GM04503 (cell line): ENCODE data around the gene ROBO1.
A peak's percentile ranks its signal among the peaks of the same experiment; 100 is the strongest.
"Not testable (repeated sequence)": the region's sequence is repeated elsewhere in the genome, so short reads cannot be mapped to it uniquely, and the experiment has no call there.

Source experiments
- DNase-seq: peaks from one replicate; pipeline ENCODE4 v3.0.0-alpha.2; 2012; ENCODE audit warnings: low read depth

Gene ROBO1

DNA sequence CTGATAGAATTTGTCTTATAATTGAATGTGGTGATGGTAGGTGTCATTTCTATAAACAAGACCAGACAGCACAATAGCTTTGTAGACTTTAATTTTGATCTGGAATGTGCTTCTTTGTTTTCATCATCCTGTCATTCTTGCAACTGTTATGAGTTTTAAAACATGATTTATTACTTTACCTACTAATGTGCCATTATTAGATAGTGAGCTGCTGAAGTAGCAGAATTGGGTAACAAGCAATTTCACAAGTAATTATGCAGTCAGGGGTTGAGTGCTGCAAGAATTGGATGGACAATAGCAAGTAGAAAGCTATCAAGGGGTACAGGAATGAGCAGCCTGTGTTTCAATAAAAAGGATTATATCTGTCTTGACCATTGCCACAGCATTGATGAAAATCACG lies 975.6 kb downstream of the ROBO1 start:
- DNase-seq = no peak

DNA sequence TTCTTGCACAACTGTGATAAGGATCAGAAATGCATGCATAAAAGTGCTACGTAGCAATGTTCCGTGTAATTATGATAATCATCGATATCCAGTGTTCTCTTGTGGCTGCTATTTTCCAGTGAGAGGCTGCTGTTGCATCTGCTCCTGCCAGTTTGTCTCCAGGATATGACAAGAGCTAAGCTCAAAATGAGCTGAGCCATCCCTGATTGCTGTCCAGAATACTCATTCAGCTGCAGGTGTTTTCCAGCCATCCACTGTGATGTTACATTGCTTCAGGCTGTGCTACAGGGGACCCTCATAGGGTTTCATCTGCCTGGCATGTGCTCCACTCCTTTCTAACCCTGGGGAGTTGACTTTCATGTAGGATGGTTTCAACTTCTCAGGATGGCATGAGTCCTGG lies 976.0 kb downstream of the ROBO1 start:
- no peak for DNase-seq

DNA sequence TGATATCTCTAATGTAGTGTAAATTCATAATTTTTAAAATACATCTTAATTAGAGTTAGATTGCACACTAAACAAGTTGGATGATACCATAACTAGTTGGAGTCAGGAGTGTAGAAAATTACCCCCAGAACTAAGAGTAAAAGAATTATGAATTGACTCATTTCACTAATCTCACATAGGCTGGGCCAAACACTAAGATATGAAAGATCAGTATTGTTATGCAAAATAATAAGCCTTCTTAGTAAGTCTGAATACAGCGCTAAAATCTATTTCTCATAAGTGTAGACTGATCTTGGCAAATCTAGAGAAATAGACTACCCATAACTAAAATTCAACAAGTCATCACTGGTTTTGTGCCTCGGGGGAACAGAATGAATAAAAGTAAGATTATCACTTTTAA lies 979.0 kb downstream of the ROBO1 start:
- no peak for DNase-seq

DNA sequence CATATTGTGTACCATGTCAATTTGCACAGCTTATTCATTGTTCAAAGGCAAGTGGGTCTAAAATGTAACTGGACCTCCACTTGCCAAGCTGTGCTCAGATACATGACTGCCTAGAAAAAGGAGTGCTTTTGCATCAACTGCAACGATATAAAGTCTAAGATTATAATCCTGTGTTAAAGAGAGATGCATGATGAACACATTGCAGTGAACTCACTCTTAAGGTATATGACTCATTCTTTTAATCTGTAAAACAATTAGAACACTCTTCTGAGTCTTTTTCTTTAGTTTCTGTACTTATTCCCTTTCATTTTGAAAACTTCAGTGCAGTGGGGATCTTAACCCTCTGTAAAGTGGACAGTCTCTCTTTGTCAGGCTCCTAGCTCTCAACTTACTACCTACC lies 982.8 kb downstream of the ROBO1 start:
- DNase-seq = no peak

DNA sequence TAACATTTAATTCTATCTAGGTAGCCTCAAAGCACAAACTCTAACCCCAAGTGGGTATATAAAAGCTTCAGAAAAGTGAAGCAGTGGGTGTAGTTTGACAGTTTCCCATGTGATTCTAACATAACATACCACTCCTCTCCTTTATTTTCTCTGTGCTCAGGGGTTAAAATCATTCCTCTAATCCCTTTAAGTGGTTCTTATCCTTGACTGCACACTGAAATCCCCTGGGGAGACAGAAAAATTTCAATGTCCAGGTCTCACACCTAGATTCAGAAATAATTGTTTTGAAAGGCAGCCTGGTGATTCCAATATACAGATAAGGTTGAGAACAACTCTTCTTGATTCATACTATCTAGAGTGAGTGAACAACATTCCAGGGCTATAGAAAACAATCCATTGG lies 986.4 kb downstream of the ROBO1 start:
- no peak for DNase-seq

DNA sequence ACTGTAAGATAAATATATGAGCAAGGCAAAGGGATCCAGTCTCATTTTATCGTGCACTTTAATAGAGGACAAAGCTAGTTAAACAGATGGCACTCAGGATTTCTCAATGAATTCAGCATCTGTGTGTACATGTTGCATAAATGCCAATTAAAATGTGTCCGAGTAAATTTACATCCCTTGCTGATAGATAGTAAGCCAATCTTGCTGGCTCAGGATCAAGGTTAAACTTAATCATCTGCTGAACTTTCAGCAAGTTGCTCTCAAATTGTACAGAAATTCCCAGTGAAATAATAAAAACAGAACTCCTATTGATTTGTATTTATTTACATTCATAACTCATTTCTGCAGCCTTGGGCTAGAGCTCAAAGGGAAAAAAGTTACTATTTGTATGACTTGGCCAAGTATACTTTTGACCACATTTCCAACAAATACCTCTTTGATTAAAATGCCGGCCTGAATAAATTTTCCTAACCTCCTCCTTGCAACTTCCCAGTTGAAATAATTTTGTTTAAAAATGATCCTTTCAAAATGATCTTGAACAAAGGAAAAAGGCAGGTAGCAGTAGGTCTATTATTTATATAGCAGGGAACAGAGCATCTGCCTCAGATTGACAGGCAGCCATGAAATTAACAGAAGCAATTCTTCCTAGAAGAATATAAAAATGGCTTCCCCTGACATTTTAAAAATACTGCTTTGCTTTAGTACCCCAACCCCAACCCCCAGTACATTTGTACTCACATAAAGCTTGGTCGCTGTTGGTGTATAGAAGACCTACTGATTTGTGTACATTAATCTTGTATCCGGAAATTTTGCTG lies 1001.9 kb downstream of the ROBO1 start:
- DNase-seq = no peak

DNA sequence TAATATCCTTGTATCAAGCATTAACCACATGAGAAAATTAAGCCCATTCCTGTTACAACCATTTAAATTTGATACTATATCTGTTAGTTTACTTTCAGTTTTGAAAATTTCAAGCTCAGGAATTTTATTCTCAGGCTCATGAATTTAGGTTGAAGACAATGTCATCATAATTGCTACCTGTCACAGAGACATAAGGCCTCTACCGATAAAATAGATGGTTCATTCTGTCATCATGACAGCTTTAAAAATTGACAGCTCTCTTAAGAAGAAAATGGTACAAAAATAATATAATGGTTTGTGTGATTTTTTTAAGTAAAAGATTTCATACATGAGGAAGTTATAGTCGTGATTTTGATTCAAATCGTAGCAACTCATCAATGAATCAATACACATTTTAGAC lies 1003.2 kb downstream of the ROBO1 start:
- no peak for DNase-seq

DNA sequence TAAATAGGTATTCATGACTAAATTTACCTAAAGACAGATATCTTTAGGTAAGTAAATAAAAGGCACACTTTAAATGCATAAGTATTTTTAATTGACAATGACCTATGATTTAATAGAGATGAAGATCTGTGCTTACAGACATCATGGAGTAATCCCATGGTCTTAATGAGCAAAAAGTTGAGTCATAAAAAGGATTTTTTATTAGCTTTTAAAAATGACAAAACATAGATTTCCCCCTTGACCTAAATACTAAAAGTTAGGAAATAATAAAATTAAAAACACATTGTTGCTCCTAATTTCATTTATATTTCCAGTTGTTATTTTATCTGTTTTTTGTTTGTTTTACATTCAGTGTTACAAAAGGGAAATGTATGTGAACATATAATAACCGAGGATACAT lies 1005.7 kb downstream of the ROBO1 start:
- DNase-seq = no peak

DNA sequence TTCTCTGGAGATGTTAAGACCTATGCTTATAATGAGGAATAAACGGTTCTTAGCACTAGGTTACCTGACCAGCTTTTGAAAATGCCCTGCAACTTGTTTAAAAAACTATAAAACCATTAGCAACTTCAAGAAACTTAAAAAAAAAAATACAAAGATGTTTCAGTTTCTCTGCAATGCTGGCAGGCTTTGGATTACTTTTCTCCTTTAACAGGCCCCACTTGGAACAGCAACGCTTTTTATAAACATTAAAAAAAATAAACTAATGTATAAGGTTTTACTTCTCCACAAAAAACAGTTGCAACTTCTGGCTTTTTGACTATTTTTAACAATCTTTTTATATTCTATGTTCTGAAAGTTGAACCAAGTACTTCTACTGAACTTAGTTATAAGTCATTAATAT lies 1006.7 kb downstream of the ROBO1 start:
- no peak for DNase-seq

DNA sequence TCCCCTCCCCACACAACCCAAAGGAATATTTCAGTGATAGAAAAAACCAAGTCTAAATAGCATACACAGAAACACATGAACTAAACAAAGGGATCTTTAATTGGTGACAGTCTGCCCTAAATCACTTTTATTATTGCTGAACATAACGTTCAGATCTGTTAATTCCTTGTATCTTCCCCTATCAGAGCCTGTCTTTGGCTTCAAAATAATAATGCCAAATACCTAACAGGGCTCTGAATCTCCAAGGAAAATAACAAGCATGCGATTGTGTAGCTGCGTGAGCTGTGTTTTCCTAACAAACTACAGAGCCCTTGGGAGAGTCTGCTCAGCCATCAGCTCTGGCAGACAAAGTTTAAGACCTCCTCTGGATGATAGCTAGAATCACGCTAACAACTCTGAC lies 1010.1 kb downstream of the ROBO1 start:
- no peak for DNase-seq

DNA sequence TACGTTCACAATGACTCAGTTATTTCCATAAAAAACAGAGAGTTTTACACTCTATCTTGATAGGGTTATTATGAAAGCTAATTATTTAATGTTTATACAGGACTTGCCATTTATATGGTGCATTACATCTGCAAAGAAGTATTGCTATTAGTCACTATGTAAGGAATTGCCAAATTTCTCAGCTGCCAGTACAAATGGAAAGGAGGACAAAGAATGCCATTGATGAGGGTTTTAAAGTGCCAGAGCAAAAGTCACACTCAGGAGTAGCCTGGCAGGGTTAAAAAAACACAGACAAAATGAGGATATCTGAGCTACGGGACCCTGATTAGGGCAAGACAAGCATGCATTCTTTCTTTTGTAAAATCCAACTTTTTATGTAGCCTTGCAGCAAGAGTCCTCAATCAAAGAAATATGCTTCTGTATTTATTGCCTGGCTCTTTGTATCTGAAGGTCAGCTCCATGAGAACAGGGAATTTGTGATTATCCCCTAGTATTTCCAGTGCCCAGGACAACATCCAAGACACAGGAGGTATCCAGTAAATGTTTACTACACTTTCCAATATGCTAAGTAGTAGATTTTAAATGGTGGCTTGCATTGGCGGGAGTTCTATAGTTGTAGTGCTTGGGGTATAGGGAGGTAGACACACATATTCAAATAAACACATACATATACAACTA lies 1013.6 kb downstream of the ROBO1 start:
- peak; percentile 51 for DNase-seq

DNA sequence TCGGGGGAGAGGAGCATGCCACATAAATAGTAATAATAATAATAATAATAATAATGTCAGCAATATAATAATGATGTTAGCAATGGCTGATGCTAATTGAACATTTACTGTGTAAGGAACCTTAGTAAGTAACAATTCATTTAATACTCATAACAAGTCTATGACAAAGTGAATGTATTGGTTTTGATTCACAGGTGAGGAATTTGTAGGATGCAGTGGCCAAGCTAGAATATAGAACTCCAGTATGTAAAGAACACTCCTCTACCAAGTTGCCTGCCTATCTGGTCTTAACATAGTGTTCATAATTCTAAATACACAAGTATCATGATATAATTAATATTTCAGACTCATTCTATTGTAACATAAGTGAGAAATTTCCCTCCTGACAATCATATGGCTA lies 1016.5 kb downstream of the ROBO1 start:
- no peak for DNase-seq

DNA sequence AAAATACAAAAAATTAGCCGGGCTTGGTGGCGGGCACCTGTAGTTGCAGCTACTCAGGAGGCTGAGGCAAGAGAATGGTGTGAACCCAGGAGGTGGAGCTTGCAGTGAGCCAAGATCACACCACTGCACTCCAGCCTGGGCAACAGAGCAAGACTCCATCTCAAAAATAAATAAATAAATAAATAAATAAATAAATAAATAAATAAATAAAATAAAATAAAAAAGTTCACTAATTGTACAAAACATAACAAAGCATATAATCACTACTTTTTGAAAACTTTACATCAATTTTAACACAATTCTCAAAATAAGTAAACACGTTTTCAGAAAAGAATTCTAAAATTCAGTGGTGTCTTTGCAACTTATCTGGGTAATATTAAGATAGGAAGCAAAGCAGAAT lies 1017.5 kb downstream of the ROBO1 start:
- not testable (repeated sequence) for DNase-seq

DNA sequence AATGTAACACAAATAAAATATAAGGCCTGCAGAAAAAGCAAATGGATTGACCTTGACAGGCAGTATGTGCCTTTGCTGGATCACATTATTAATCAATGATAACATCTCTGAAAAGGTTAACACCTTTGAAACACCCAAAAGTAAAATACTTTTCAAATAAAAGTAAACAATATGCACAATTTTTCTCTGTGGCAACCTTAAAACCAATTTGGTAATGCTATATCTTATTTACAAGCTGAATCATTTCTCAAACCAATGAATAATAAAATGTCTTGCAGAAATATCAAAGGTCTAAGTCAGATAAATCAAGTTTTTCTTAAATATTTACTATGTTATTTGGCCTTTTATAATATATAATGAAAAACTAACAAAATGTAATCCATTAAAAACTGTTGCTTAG lies 1018.7 kb downstream of the ROBO1 start:
- DNase-seq = no peak

DNA sequence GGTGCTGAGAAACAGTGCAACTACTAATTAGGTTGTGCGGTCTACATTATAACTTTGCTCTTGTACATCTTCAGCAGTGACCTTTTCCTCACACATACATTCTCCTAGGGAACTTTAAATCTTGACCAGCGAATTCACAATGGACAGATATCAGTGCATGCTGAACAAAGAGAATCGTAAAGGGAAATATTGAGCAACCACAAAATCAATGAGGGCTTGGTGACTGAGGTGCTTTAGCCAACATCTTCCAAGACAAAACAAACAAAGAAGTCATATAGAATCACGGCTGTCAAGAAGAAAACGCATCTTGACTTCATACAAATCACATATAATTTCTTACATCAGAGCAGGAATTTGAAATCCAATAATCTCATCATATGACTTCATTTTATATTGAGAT lies 1022.0 kb downstream of the ROBO1 start:
- DNase-seq = no peak

DNA sequence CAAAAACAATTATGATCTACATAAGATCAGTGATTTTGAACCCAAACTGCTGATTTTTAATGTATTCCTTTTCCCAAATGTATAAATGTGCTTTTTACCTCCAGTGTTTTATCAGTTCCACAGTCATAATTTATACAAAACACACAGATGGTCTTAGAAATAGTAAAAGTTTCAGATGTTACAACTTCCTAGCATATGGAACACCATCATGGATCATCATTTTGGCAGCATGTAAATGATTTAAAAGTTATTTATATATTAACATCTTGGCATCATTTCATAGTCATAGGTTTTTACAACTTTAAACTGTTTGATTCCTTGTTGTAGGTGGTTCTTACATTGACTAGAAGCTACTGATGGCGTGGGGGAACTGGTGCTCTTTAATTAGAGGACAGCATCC lies 1025.3 kb downstream of the ROBO1 start:
- no peak for DNase-seq

DNA sequence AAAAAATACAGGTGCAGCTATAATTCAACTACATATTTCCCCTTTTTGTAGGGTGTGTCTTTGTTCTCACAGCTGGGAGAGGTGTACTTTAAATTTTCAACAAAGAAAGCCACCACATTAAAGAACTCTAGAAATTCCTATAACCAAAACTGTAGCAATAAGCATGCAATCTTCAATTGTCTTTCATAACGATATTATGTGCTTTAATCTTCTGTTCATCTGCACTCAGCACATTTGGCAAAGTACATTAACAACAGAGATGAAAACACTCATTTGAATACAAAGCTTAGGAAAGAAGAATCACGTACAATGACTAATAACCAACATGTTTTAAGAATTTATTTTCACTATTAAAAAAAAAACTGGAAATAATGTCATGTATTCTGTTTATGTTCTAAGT lies 1025.8 kb downstream of the ROBO1 start:
- no peak for DNase-seq

DNA sequence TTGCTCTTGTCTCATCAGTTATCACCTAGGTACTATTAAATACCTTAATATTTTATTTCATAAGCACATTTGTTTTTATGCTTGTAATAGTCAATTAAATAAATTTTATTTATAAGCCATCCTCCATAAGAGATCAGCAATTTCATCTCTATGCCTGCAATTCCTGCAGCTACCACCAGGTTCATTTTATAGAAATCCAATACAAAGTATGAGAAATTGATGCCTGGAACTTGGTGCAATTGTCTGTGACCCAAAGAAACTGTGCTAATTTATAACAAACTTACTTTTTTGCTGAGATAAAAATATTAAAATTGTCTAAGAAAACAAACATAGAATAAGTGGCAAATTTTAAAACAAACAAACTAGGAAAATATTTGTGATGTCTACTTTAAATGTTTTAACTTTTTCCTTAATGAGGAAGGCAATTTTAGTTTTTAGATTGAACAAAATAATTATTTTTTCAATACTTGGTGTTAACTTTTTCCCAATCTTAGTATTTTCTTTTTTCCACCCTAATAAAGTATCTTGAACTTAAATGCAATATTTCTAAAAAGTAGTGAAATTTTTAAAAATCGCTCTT lies 1026.6 kb downstream of the ROBO1 start:
- DNase-seq = no peak

DNA sequence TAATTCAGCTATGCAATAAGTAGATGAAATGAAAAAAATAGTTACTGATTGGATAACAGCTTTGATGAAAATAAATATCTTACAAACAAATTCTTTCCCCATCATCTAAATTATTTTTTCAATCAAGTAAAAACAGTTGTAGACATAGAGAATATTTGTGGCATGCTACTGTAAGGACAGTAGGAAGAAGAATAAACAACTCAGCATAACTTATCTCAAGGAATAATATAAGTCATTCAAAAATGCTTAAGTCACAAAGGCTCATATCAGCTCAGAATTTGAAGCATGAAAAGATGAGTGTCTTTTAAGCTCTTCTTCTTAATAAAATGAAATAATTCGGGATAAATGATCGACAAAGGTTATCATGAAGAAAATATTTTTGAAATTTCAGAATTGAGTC lies 1029.0 kb downstream of the ROBO1 start:
- DNase-seq = no peak

DNA sequence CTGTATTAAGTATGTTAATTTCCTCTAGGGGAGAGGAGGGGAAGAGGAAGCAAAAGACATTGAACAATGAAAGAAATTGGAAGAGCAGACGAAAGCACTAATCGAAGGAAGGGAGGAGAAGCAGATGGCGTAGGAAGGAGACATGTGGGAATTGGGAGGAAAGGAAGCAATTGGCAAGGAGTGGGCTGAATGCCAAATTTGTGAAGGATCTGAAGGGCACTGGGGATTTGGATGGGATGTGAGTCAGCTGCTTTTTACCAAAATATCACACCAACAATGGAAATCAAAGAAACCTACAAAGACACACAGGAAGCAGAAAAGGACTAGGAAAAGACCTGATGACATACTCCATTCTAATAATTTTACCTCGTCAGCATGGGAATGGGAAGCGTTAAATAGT lies 1029.8 kb downstream of the ROBO1 start:
- no peak for DNase-seq

DNA sequence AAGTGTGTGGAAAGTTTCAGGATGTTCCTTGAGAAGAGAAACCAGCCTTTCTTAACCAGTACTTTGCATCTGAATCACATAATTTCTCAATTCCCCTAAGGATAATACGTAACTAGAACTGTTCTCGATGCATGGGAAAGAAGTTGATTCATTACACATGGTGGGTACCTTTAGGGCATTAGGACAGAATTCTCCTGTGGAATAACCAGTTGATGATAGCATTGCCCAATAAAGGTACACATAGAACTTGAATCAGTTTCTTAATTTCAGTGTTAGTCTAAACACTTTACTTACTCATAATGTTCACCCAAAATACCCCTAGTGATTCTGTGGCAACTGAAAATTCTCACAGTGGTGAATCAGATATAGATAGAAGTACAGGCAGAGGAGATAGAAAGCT lies 1030.9 kb downstream of the ROBO1 start:
- no peak for DNase-seq

DNA sequence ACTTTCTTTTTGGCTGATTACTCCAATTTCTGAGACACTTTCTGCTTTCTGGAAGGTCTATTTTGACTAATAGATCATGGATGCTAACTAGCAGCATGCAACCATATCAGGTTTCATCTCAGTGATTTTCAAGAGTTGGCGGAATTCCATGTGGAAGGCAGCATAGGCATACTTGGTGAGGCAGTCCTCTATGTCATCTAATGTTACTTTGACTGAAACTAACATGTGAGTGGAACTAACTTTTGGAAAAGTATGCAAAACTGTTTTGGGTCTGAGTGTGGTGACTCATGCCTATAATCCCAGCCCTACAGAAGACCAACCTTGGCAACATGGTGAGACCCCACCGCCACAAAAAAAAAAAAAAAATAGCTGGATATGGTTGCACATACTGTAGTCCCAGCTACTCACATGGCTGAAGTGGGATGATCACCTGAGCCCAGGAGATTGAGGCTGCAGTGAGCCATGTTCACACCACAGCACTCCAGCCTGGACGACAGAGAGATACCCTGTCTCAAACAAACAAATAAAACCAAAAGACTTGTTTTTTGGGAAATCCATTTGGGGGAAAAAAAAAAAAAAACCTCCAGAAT lies 1033.7 kb downstream of the ROBO1 start:
- DNase-seq = no peak

DNA sequence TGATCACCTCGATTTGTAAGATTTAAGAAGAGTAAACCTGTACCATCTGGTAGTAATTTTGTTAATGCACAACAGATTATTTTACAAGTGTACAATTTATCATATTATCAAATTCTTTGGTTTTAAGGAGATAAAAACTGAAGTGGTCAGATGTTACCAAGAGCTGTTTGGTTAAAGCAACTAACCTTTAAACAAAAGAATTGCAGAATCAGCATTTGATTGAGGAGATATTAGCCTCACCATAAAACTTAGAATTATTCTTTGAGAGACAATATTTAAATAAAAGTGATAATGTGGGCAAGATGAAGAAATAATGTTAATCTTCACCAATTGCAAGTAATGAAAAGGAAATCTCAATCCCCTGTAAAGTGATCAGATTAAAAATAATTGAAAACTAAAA lies 1034.9 kb downstream of the ROBO1 start:
- no peak for DNase-seq
